ENCODE measurements around the gene TM6SF1.

Gene TM6SF1

DNA sequence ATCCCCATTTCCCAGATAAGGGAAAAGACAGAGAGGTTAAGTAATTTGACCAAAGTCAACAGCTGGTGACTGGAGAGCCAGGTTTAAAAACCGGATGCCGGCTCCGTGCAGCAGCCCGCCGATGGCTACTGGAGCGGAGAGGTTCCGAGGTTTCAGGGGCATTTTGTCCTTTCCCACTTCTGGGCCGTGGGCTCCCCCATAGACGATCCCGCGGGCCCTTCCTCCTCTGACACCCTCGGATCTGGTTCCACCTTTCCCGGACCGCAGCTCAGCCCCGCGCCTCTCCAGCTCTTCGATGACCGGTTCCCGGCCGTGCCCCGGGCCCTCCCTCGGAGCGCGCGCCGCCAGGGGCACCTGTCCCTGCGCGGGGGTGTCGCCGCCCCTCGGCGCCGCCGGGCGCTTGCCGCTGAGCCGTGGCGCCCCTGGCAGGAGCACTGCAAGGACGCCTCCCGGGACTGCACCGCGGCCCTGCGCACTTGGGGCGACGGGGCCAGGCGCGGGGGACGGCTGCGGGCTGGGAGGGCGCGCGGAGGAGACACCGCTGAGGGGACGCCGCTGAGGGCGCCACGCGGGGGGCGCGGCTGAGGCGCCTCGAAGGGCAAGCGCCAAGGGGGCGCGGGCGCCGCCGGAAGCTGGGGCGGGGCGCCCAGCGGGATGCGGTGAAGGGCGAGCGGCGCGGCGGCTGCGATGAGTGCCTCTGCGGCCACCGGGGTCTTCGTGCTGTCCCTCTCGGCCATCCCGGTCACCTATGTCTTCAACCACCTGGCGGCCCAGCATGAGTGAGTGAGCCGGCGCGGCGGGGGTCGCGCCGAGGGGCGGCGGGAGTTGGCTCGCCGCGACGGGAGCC, at the start of gene TM6SF1:
TM6SF1 (plus strand) TSS at position 652 of the 847 bp plus-strand sequence; CDS start at position 688, 36 bp downstream.
- peak within 1 kb of the TSS; percentile 49 for H3K4me3 ChIP-seq (ENCODE audit: low read depth, low read length)
- no peak for TF ChIP-seq POLR2A (IDR thresholded peaks at IDR 0.05; ENCODE audit: extremely low read depth, insufficient read length)
- TF ChIP-seq, protein P1, sequence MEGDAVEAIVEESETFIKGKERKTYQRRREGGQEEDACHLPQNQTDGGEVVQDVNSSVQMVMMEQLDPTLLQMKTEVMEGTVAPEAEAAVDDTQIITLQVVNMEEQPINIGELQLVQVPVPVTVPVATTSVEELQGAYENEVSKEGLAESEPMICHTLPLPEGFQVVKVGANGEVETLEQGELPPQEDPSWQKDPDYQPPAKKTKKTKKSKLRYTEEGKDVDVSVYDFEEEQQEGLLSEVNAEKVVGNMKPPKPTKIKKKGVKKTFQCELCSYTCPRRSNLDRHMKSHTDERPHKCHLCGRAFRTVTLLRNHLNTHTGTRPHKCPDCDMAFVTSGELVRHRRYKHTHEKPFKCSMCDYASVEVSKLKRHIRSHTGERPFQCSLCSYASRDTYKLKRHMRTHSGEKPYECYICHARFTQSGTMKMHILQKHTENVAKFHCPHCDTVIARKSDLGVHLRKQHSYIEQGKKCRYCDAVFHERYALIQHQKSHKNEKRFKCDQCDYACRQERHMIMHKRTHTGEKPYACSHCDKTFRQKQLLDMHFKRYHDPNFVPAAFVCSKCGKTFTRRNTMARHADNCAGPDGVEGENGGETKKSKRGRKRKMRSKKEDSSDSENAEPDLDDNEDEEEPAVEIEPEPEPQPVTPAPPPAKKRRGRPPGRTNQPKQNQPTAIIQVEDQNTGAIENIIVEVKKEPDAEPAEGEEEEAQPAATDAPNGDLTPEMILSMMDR (IDR thresholded peaks at IDR 0.05; ENCODE audit: low read depth, low read length) = no peak
- no peak for TF ChIP-seq MYC (IDR thresholded peaks at IDR 0.05; ENCODE audit: low read depth, low read length)
- TF ChIP-seq, protein P2, sequence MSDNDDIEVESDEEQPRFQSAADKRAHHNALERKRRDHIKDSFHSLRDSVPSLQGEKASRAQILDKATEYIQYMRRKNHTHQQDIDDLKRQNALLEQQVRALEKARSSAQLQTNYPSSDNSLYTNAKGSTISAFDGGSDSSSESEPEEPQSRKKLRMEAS (IDR thresholded peaks at IDR 0.05; ENCODE audit: low read depth, low read length) = no peak
- DNase-seq (ENCODE audit: low read depth) = peak; percentile 61

DNA sequence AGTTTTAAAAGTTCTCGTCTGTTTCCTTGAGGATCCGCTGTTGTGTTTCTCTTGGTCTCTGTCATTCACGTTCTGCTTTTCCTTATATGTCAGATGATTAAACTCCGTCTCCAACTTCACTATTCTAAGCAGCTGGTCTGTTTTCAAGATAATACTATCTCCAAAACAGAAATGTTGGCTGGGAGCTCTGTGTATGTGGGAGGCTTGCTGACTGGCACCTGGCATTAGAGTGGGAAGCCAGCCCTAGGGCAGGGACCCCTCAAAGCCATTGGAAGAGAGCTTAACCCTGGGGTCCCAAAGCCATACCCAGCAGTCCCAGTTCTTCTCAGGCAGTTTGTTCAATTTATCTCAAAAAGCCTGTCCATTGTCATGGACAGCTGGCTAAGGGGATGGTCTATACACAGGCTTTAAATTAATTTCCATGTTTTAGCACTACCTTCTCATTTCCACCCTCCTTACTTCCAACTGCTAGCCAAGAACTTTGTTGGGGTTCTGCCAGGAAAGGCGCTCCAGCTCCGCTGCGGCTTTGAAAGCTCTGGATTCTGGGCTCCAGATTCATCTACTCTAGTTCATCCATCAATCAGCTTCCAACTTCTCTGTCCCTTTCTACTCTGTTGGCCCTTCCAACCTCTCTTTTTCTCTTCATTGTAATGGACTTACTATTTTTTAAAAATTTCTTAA, 49.6 kb upstream of the TM6SF1 start:
- TF ChIP-seq, protein P2 (IDR thresholded peaks at IDR 0.05; ENCODE audit: low read depth, low read length) = no peak
- TF ChIP-seq, protein P1 (IDR thresholded peaks at IDR 0.05; ENCODE audit: low read depth, low read length) = no peak
- TF ChIP-seq MYC (IDR thresholded peaks at IDR 0.05; ENCODE audit: low read depth, low read length) (no peak), POLR2A (IDR thresholded peaks at IDR 0.05; ENCODE audit: extremely low read depth, insufficient read length) (no peak)

DNA sequence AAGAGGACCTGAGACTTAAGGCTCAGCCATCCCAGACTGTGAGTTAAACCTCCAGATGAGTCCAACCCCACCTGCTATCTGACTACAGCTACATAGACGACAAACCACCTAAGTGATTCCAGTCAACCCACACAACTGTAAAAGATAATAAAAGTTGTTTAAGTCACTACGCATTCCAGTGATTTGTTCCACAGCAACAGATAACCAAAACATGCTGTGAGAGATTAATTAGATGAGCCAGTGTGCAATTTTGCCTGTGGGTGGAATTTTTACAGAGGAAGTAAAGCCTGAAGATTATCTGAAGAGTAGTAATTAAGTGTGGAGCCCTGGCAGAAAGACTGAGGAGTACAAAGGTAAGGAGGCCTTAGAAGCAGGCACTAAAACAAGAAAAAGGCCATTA, 45.8 kb upstream of the TM6SF1 start:
- TF ChIP-seq, protein P1 (IDR thresholded peaks at IDR 0.05; ENCODE audit: low read depth, low read length) = no peak
- TF ChIP-seq POLR2A (IDR thresholded peaks at IDR 0.05; ENCODE audit: extremely low read depth, insufficient read length) (no peak), MYC (IDR thresholded peaks at IDR 0.05; ENCODE audit: low read depth, low read length) (no peak)
- TF ChIP-seq, protein P2 (IDR thresholded peaks at IDR 0.05; ENCODE audit: low read depth, low read length) = no peak
- peak overlapping the region; percentile 10 for H3K4me3 ChIP-seq (ENCODE audit: low read depth, low read length)
- DNase-seq (ENCODE audit: low read depth) = no peak

More for the DNA sequence above, 49.6 kb upstream of the TM6SF1 start:
- no peak for DNase-seq (ENCODE audit: low read depth)
- no peak overlapping the region for H3K4me3 ChIP-seq (ENCODE audit: low read depth, low read length)

DNA sequence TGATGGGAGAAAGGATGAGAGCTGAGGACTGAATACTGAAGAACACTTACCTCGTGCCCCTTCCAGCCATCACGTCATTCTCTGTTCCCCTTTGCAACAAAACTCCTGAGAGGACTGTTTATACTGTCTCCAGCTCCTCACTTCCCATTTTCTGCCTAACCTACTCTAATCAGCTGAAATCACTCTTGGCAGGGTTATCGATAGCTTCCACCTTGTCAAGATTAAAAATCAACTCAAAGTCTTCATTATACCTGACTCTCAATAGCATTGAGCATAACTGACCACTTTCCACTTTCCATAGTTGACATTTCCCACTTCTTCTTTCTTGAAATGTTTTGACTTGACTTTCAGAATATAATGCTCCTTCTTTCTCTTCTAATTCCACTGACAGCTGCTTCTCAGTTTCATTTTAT, 44.7 kb upstream of the TM6SF1 start:
- peak; percentile 44 for DNase-seq (ENCODE audit: low read depth)
- H3K4me3 ChIP-seq (ENCODE audit: low read depth, low read length) = peak overlapping the region; percentile 100
- TF ChIP-seq, protein P1 (IDR thresholded peaks at IDR 0.05; ENCODE audit: low read depth, low read length) = no peak
- TF ChIP-seq MYC (IDR thresholded peaks at IDR 0.05; ENCODE audit: low read depth, low read length) (no peak), POLR2A (IDR thresholded peaks at IDR 0.05; ENCODE audit: extremely low read depth, insufficient read length) (no peak)
- TF ChIP-seq, protein P2 (IDR thresholded peaks at IDR 0.05; ENCODE audit: low read depth, low read length) = no peak

DNA sequence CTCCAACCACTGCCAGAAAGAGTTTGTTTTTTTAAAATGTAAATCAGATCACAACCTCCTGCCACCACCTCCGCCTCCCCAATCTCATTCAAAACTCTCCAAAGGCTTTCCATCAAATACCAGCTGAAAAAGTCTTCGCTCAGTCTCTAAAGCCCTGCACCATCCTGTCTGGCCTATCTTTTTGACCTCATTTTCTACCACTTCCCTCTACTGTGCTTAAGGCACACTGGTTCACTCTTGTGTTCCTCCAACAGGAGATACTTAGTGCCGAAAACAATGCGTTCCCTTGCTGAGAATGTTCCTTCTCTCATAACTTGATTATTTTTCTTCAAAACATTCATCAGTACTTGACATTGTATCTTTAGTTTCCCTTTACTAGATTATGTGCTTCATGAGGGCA, 43.9 kb upstream of the TM6SF1 start:
- H3K4me3 ChIP-seq (ENCODE audit: low read depth, low read length) = peak overlapping the region; percentile 100
- no peak for TF ChIP-seq MYC (IDR thresholded peaks at IDR 0.05; ENCODE audit: low read depth, low read length)
- TF ChIP-seq, protein P1 (IDR thresholded peaks at IDR 0.05; ENCODE audit: low read depth, low read length) = no peak
- TF ChIP-seq, protein P2 (IDR thresholded peaks at IDR 0.05; ENCODE audit: low read depth, low read length) = no peak
- TF ChIP-seq POLR2A (IDR thresholded peaks at IDR 0.05; ENCODE audit: extremely low read depth, insufficient read length) = no peak
- DNase-seq (ENCODE audit: low read depth) = peak; percentile 40
